Measurements from ENCODE around the gene MGAT5.

Gene MGAT5

GRCh38 chr2:134253804-134254203, at the start of gene MGAT5:
TSS of gene MGAT5 (plus strand) at chr2:134254072. CDS start at chr2:134254404, 332 bp downstream.
- peak; percentile 91 for DNase-seq

DNA sequence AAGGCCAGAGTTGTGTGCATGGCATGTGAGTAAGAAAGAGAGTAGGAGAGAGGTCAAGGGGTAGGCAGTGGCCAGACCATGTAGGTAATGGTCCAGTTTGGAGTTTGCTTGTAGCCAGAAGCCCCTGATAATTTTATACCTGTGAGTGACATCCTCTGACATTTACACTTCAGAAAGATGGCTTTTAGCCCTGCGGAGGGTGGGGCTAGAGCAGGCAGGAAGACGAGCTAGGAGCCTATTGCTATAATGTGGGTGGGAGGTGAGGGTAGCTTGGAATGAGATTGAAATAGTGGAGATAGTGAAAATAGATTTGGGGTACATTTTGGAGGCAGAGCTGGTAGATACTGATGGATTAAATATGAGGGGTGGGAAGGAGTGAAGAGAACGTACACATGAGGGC, 48.8 kb upstream of the MGAT5 start:
- no peak for DNase-seq

DNA sequence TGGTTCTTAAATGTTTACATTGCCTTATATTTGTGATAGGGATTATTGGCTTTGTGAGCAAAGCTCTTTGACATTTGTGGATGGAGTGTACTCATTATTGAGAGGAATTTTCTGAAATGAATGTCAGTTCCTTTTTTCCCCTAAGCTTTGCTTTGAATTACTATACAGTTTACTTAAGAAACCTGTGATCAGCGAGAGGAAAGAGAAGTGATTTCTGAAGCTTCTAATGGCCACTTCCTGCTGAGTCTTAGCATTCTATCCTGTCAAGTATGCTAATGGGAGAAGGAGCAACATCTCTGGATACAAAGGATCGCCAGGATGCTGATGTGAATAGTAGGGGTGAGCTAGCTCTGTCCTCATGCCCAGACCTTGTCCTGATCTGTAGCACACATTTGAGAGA, 47.8 kb upstream of the MGAT5 start:
- DNase-seq: no peak

- DNase-seq: no peak
Measured at GRCh38 chr2:134206573-134206972, 47.3 kb upstream of the MGAT5 start.

DNA sequence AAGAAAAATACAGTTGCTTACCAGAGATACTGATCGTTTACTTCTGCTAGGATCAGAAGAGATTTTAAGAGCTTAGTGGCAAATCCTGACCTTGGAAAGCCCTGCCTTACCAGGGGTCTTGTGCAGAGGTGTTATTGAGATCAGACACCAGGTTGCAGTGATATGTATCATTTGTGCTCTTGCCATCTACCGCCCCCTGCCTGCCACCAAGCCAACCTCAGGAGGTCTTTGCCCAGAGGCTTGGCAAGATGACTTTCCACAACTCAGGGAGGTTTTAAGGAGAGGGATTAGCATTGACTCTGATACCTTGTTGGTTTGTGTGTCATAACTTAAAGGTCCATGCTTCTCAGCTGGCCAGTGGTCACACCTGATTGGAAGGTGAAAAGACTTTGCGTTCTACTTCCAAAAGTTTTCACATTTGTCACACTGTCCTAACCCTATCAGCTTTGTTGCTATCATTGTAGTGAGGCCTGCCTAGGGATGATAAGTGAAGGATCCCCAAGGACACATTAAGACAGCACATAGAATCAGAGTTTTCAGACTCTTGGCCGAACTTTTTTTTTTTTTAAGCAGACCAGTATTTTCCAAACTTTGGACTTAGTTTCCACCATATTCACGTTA, 46.2 kb upstream of the MGAT5 start:
- peak; percentile 17 for DNase-seq

DNA sequence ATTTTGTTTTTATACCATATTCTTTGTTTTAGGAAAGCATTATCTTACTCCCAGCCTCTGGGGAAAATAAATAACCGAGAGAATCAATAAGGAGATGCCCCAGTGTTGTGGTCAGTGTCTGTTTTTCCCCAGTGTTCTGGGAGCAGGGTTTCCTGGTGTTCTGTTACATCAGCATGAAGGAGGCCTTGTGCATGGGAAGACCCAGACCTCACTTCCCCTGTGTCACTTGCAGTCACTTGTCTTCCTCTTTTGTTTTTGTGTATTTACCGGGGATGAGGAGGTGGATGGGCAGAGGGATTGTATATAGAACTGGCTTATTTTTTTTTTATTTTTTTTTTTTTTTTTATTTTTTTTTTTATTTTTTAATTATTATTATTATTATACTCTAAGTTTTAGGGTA, 45.0 kb upstream of the MGAT5 start:
- DNase-seq: no peak

GRCh38 chr2:134212746-134213145, 41.1 kb upstream of the MGAT5 start:
- DNase-seq: no peak

DNA sequence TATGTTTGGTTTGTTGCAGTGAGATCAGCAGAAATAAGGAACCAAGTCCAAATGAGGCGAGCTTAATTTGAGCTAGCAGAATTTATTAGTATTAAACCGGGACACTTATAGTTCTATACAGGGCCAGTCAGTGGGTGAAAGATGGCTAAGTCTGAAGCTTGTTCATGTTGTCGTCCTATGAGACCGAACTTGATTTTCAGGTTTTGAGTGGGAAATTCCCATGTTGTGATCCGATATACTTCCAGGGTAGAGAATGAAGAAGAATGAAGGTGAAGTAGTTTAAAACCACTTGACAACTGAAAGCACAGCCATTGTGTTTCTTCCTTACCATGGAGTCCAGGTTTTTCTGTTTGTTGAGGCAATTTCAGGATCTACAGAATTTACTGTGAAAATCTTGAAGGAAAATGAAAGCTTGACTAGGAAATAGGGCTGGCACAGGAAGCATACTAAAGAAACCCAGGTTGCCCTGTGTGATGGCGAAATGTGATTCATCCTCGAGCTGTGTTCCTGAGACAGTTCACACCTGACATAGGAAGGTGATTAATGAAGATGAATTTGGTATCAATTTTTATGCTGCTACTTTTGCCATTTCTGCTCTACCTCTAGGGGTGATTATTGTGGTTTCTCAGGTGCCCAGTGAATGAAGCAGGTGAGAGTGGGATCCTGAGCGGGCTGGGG, 37.6 kb upstream of the MGAT5 start:
- DNase-seq: no peak

DNA sequence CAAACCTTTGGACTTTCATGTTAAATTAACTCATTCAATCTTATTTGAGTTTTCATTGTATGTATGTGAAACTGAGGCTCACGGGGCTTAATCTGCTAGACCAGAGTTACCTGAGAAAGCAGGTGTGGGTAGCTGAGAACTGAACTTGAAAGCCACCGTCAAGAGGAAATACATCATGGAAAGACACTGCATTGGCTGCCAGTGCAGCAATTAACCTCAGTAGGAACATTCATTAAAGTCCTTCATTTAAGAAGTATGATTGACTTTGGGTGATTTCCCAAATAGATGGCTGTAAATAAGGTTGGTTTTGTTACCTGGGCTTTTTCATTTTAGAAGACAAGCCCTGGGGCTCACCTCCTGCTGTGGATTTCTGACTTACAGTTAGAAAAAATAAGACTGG, 36.5 kb upstream of the MGAT5 start:
- no peak for DNase-seq

DNA sequence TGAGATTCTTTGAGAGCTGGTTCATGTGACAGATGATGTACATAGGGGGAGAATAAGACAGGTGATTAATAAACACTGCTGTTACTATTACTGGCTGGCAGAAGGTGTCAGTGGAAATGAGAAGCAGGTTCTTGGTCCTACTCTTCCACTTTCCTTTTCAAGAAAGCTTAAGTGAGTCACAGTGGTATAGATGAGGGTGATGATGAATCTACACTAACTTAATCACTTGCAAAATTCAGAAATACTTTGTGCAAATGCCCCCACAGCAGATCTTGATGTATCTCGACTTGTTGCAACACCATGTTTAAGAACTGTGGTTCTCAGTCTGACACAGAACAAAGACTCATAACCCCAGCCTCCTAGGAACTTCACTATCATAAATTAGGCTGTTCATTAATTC, 35.9 kb upstream of the MGAT5 start:
- DNase-seq: no peak

DNA sequence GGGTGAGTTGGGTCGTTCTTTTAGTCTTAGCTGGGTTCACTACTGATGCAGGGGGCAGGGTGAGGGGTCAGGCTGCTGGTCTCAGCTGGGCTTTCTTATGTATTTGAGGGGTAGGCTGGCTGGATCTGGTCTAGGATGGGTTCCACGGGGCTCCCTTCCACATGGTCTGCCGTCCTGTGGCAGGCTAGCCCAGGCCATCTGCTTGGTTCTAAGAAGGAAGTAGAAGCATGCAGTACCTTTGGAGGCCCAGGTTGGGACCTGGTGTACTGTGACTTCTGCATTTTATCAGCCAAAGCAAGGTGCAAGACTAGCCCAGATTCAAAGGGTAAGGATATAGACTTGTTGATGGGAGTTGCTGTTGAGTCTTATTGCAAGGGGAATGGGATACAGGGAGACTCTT, 35.5 kb upstream of the MGAT5 start:
- DNase-seq: no peak

DNA sequence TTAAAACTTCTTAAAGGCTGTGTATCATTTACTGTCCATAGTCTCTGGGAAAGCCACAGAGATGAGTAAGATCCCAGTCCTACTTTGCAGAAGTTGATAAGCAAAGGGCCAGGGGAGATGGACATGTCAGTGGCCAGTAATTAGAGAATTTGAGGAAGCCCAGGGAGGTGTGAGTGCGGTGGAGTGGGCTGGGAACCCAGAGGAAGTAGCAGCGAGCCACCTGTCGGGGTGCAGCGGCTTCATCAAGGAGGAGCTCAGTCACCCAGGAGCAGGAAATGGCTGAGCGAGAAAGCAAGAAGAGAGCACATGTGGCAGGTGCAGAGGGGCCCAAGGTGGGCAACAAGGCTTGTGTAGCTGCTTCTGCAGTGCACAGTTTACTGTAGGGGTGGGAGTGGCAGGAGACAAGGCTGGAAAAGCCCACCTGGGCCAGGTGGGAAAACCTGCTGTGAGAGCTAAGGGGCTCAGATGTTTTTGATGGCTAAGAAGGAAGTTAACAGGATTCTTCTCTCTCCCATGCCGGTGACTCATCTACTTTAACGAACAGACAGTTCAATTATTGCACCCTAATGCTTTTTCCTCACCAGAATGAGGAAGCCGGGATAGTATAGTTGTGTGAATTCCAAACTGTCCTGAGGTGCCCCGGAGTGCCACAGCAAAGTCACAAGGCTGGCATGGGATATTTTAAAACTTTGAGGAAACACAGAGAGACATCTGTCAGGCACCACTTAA, 34.8 kb upstream of the MGAT5 start:
- no peak for DNase-seq

DNA sequence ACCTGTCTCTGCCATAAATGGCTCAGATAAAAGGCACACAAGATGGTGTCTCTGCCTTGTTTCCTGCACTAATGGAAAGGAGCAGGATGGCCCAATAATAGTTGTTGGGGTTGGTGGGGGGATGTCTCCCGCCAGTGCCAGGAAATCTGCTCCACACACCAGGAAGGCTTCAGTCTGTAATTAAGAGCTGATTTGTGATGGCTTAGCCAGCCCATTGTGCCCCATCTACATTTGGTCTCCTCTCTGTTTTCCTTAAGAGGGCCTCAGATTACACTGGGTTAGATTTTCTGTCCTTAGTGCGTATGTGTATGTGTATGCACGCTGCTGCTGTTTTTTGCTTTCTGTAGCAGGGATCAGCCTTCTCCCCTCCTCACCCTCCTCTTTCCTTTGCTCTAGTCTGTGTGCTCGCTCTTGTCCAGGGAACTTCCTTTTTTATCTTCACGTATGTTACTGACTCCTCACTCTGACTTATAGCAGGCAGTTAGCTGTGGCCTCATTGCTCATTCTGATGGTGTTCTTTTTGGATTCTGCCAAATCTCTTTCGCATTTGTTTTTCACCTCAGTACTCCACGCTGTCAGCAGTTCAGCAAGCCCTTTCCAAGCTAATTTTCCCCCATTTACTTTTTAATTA, 33.4 kb upstream of the MGAT5 start:
- no peak for DNase-seq

- no peak for DNase-seq
Measured at GRCh38 chr2:134224005-134224404, 29.9 kb upstream of the MGAT5 start.

- no peak for DNase-seq
Measured at GRCh38 chr2:134225173-134225572, 28.7 kb upstream of the MGAT5 start.

GRCh38 chr2:134225841-134226240, 28.0 kb upstream of the MGAT5 start:
- peak; percentile 14 for DNase-seq

GRCh38 chr2:134226601-134227000, 27.3 kb upstream of the MGAT5 start:
- no peak for DNase-seq

GRCh38 chr2:134227666-134228065, 26.2 kb upstream of the MGAT5 start:
- DNase-seq: peak; percentile 21

GRCh38 chr2:134228493-134228903, 25.4 kb upstream of the MGAT5 start:
- no peak for DNase-seq

DNA sequence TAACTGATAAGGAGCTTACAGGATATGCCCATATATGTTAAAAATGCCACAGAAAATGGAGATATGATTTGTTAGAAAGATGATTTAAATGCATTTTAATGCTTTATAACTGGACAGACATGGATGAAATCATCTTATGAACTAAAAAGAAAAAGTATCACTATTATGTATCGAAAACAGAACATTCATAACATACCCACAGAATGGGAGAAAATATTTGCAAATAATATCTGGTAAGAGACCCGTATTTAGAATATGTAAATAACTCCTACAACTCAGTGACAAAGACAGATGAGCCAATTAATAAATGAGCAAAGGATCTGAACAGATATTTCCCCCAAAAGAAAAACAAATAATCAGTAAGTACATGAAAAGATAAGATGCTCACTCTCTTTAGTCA, 24.3 kb upstream of the MGAT5 start:
- no peak for DNase-seq

- DNase-seq: no peak
Measured at GRCh38 chr2:134230885-134231284, 23.0 kb upstream of the MGAT5 start.

DNA sequence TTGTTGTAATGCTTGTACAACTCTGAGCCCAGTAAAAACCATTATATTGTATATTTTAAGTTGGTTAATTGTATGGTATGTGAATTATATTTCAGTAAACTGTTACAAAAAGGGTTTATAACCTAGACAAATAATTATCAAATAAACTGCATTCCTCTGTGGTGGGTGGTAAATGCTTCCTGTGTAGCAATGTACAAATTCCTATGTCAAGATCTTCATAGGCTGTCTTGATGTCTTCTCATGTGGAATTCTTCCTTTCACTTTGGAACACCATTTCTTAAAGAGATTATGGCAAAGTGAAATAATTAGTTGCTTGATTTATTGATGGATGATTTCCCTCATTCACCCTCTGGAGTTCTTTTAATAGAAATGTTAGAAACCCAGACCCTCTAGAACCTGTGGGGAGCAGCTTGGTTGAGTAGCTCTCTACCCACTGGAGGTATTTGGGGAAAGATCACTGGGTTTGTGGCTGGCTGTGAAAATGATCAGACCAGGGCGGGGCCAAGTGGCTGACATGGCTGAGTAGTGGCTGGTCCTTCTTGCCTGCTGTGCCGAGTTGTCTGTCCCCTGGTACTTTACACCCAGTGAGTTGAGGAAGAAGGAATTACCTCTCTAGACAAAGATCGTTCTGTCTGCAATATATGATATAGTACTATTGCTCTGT, 22.4 kb upstream of the MGAT5 start:
- no peak for DNase-seq

GRCh38 chr2:134231965-134232340, 21.9 kb upstream of the MGAT5 start:
- no peak for DNase-seq
